GM19467 (cell line): ENCODE results near the gene FMNL1.
"Not testable (repeated sequence)": the region's sequence is repeated elsewhere in the genome, so short reads cannot be mapped to it uniquely, and the experiment has no call there.

Experiments used
- ATAC-seq: cut with Tn5 transposase; IDR thresholded peaks from one replicate; pipeline ENCODE4 v1.9.1; 2021; ENCODE audit warnings: mild to moderate bottlenecking, moderate library complexity; ENCODE audit not compliant: unreplicated experiment

Gene FMNL1

DNA sequence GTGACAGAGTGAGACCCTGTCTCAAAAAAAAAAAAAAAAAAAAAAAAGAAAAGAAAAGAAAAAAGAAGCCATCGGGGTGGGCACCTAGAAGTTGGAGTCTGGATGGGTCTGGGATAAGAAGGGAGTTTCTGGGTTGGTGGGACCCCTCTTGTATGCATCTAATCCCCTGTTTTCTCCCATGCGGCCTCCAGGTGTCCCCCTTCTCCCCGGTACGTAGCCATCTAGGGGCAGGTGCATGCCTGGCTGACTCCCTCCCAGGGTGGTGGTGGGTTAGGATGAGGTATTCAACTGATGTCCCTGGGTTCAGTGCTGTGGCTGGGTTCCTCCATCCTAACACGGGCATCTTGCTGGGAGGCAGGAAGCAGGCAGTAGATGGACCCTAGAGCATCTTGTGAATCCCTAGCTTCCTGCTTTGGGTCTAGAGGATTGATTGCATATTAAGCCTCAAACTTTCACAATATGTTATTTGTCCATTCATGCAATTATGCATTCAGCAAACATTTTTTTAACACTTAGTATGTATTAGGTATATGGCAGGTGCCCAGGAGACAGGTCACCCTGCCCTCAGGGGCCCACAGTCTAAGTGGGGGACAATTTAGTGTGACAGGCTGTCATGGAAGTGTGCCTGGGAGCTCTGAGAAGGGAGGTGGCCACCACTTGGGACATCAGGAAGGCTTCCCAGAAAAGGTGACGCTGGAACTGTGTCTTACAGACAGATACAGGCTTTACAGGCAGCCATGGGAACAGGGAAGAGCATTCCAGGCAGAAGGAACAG is 13.1 kb downstream of the FMNL1 start:
- ATAC-seq, result no peak

DNA sequence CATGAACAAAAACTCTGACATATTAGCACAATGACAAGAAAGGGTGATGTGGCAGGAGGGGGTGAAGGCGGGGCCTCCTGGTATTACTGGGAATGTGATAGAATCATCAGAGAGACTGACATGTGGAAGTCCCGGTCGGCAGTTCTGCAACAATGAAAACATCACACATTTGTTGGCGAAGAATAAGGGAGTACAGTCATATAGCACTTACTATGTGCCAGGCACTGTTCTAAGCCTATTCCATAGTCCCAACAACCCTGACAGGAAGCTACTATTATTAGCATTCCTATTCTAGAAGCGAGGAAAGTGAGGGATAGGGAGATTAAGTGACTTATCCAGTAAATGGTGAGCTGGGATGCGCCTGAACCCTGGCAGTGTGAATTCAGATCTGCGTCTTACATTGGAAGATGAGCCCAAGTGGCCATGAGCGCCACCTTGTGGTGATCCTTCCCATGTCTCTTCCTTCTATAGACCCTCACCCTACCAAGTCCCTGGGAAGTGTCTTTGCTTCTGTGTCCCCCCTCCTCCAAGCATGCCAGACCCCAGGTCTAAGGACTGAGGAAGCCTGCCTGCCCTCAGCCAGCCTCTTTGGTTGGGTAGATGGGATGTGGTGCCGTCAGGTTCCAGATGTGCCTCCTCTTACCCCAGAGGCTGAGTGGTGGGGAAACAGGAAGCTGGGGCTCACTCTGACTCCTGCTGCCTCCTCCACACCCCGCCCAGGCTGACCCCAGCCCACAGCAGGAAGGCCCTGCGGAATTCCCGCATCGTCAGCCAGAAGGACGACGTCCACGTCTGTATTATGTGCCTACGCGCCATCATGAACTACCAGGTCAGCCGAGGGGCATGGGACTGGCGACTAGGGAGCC is 14.0 kb downstream of the FMNL1 start:
- no peak for ATAC-seq

DNA sequence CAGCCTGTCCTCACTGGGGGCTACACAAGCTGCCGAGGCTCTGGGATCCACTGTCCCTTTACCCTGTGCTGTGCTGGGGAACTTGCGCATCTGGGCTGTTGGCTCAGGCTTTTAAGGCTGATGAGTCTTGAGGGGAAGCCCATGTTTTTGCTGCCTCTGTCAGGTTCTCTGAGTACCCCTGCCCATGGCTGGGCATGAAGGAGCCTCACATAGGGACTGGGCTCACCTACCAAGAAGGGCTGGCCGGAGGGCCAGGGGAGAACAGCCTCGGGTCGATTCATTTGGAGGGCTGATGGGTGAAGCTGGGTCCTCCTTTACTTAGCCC is 14.6 kb downstream of the FMNL1 start:
- no peak for ATAC-seq

DNA sequence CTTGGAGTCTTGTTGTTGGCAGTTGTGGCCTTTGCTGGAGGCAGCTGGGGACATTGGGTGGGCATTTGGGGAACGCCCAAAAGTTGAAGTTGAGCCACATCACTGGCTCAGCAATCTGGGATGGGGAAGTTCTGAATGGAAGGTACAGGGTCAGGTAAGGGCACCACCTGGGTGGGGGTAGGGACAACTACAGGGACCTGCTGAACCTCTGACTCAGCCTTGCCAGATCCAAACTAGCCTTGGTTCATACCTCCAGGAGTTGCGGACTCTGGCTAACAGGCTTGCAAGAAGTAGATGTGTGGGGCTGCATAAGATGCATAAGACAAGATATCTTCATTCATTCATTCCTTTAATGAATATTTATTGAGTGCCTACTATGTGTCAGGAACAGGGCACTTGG is 16.0 kb downstream of the FMNL1 start:
- ATAC-seq, result no peak

DNA sequence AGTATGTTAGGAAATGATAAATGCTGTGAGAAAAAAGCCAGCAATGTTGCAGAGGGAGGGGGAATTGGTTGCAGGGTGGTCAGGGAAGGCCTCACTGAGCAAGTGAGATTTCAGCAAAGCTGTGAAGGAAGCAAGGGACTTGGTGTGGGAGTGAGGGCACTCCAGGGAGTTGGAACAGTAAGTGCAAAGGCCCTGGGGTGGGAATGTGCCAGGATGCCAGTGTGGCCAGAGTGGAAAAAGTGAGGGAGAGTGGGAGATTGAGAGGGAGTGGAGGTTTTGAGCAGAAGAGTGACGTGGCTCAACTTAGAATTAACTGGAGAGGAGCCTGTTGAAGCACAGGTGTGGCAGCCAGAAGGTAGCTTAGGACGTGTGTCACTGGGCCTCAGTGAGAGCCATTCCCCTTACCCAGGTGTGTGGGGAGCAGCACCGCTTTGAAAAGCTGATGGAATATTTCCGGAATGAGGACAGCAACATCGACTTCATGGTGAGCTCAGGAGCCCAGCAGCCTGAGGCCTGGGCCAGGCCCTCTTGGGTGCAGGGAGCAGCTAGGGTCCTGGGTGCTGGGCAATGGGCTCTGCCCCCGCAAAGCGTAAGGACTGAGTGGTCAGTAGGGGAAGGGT is 16.6 kb downstream of the FMNL1 start:
- no peak for ATAC-seq

DNA sequence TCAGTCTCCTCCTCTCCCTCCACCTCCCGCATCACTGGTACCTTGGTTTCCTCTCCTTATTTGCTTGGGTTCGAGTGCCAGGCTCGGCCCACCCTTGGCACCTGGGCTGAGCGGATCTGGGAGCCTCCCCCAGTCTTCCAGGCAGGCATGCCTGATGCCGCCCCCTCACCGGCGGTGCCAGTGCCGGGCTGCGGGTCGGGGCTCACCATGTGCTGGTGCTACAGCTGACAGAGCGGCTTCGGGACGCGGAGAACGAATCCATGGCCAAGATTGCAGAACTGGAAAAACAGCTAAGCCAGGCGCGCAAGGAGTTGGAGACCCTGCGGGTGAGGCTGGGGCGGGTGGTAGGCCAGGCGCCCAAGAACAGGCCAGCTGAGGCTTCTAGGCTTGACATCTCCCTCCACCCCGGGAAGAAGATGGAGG is 19.2 kb downstream of the FMNL1 start:
- no peak for ATAC-seq

DNA sequence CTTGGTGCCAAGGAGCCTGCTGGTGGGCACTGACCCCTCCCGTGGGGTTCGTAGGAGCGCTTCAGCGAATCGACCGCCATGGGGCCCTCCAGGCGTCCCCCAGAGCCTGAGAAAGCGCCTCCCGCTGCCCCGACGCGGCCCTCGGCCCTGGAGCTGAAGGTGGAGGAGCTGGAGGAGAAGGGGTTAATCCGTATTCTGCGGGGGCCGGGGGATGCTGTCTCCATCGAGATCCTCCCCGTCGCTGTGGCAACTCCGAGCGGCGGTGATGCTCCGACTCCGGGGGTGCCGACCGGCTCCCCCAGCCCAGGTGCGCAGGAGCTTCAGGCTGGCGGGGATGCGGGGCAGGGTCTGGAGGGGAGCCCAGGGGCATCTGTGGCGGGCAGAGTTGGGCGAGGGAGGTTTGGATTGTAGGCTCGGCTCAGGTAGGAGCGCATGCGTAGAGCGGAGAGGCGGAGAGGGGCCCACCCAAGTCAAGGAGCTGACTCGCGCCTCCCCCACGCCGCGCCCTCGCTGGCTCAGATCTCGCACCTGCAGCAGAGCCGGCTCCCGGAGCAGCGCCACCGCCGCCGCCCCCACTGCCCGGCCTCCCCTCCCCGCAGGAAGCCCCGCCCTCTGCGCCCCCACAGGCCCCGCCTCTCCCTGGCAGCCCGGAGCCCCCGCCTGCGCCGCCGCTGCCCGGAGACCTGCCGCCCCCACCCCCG is 19.8 kb downstream of the FMNL1 start:
- ATAC-seq, result no peak

DNA sequence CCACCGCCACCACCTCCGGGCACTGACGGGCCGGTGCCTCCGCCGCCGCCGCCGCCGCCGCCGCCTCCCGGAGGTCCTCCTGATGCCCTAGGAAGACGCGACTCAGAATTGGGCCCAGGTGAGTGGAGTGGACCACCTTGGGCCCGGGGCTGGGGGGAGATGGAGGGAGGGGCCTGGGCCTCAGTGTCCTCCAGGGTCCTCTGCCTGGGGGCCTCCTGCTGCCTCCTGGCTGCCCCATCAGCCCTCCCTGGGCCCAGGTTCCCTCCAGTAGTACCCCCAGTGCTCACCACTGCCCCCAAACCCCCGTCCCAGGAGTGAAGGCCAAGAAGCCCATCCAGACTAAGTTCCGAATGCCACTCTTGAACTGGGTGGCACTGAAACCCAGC is 20.3 kb downstream of the FMNL1 start:
- ATAC-seq, result no peak

DNA sequence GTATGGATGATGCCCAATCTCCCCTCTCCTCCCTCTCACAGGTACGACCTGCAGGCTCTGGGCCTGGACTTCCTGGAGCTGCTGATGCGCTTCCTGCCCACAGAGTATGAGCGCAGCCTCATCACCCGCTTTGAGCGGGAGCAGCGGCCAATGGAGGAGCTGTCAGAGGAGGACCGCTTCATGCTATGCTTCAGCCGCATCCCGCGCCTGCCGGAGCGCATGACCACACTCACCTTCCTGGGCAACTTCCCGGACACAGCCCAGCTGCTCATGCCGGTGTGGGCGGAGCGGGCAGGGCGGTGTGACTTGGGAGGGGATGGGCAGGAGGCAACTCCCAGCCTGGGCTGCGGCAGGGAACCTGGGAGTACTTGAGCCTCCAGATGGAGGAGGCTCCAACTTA is 22.1 kb downstream of the FMNL1 start:
- ATAC-seq, result no peak

DNA sequence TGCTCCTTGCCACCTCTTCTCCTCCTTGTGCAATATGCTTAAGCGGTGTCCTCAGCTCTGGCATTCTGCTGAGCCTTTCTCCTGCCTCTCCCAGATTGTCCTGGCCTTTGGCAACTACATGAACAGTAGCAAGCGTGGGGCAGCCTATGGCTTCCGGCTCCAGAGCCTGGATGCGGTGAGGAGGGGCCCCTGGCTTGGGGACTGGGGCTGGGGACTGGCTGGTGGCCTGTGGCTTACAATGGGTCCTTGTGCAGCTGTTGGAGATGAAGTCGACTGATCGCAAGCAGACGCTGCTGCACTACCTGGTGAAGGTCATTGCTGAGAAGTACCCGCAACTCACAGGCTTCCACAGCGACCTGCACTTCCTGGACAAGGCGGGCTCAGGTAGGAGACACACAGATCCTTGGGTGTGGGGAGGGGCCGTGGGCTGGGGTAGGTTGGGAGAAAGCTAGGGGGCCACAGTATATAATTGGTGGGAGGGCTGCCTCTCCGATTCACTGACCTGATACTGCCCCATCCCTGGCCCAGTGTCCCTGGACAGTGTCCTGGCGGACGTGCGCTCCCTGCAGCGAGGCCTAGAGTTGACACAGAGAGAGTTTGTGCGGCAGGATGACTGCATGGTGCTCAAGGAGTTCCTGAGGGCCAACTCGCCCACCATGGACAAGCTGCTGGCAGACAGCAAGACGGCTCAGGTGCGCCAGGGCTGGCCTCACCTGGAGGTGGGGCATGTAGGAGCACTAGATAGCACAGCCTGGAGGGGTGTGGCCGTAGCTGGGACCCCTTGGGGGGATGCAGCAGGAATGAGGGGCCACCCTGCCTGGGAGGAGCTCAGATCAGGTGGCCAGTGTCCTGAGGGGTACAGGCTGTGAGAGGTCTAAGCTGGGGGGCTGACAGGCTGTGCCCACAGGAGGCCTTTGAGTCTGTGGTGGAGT is 23.3 kb downstream of the FMNL1 start:
- no peak for ATAC-seq

DNA sequence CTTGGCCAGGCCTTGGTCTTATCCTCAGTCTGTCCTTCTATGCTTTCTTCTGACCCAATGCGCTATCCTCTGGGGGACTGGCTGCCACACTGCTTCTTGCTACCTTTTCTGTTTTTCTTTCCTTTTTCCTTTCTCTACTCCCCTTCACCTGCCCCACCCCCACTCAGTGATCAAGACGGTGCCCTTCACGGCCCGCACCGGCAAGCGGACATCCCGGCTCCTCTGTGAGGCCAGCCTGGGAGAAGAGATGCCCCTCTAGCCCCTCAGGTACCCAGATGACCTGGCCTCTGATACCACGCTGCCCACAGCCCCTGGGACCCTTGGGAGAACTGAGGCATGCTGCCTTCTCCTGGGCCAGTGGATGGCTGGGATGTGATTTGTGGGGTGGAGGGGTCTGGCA is 24.7 kb downstream of the FMNL1 start:
- no peak for ATAC-seq

DNA sequence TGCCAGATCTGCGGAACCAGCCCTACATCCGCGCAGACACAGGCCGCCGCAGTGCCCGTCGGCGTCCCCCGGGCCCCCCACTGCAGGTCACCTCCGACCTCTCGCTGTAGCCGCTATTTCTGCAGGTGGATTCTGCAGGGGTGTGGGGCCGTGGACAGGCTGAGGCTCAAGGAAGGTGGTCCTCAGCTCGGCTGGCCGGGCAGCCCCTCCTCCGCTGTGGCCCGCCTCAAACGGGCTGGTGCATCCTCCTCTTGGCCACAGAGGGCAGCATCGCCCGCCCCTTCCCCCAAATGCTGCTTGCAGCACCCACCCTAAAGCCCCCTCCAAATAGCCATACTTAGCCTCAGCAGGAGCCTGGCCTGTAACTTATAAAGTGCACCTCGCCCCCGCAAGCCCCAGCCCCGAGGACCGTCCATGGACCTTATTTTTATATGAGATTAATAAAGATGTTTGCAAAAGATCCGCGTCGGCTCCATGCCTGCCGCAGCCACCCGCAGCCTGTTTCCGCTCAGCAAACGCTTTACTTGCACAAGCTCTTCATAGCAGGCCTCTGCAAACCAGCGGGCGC is 25.3 kb downstream of the FMNL1 start:
- ATAC-seq, result no peak

DNA sequence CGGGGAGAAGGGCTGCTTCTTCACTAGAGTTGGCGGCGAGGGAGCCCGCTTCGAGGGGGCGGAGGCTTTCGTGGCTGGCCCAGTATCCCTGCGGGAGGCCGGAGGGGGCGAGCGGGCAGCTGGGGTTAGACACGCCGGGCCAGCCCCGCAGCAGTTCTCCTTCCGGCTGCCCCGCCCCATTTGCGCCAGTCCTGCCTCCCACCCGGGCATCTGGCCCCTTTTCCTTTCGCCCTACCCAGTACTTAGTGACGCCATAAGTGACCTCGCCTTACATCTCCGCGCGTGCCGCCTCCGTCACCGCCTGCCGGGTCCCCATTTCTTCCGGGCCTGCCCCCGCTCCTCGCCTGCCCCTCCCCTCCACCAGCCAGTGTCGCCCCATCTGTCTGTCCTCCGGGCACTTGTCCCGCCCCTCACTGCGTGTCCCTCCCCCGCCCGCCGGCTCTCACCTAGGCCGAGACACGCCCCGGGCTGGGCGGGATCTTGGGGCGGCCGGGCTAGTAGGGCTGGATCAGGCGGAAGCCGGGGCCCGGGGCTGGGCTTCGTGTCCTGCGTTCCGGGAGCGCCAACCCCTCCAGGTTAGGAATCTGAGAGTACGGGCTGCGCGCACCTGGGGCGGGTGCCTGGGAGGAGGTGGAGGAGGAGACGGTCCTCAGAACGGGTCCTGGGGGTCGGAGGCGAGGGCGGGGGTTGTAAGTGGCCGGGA is 25.9 kb downstream of the FMNL1 start:
- ATAC-seq, result peak; percentile 68

DNA sequence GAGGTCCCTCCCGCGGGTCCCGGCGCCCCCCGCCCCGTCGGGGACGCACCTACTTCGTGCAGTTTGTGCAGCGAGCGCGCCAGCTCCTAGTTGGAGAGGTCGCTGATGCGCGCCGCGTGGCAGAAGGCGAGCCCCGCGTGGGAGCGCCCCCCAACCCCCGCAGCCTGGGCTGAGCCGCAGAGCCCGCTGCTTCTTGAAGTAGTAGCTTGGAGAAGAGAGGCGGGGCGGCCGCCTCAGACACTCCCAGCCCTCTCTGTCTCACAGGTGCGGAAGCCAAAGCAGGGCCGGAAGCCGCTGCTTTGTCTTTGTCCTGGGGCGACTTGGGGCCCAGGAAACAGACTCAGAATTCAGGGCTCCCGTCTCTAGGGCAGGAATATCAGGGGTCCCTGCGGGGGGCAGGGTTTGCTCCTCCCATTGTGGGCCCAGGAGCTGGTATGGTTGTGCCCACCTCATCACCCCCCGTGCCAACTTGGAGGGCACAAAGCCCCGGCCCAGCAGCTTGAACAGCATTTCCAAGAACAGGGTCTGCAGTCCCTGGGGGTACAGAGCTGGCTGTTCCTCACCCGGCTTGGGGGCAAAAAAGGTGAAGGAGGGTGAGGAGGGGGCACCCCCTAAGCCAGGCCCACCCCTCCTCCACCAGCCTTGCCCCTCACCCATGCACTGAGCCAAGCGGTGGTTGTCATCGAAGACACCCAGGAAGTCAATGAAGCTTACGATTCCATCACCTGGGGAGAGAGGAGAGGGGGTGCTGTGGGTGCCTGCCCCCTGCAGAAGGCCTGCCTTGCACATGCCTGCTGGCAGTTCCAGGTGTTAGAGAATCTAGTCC is 26.7 kb downstream of the FMNL1 start:
- peak; percentile 37 for ATAC-seq

DNA sequence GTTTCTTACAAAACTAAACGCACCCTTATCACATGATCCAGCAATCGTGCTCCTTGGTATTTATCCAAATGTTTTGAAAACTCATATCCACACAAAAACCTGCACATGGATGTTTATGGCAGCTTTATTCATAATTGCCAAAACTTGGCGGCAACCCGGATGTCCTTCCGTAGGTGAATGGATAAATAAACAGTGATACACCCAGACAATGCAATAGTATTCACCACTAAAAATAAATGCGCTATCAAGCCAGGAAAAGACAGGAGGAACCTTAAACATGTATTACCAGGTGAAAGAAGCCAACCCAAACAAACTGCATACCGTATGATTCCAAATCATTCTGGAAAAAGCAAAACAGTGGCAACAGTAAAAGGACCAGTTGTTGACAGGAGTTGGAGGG is 30.2 kb downstream of the FMNL1 start:
- ATAC-seq, result no peak

DNA sequence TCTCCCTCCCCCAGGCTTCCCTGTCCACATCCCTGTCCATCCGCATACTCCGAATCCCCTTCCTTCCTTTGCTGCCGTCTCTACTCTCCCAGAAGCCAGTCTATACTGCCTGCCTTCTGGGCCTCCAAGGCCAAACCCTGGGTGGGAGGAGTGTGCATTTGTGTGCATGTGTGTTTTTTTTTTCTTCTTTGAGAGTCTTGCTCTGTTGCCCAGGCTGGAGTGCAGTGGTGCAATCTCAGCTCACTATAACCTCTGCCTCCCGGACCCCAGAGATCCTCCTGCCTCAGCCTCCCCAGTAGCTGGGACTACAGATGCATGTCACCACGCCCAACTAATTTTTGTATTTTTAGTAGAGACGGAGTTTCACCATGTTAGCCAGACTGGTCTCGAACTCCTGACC is 31.6 kb downstream of the FMNL1 start:
- ATAC-seq, result not testable (repeated sequence)

DNA sequence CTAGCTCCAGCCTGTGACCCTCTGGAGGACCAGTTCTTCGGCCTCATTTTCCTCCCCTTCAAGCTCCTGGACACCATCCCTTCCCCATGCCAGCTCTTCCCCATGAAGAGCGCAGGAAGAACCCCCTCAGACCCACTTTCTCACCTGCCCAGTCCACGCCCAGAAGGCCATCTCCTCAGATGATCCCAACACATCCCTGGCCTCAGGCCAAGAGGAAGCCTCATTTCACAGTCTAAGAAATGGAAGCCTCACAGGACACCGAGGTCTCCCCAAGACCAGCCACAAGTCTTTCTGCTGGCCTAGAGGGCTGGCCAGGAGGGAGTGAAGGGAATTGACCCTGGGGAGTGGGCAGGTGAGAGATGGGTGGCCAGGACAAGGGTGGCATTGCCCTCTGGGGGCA is 32.2 kb downstream of the FMNL1 start:
- no peak for ATAC-seq

DNA sequence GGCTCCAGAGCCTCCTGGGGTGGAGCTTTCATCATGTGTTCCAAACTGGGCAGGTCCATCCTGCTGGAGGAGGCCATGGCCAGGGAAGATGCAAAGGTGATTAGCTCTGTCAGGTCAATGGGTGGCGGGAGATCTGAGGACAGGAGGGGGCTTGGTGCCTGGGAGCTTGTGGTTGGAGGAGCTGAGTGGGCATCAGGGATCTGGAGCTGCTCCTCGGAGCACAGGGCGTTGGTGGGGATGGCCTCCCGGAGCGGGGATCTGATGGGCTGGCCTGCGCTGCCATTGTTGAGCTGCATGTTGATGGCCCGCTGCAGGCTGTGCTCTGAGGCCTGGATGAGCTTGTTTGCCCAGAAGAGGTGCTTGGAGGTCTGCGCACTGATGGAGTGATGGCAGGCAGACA is 33.7 kb downstream of the FMNL1 start:
- no peak for ATAC-seq
